GM12864 (cell line): ENCODE data around the gene UNC13D.

Experiments
- DNase-seq: peaks from one replicate; pipeline ENCODE4 v3.0.0-alpha.2; 2011; ENCODE audit warnings: low read depth
- H3K4me3 ChIP-seq: 2 replicates; pipeline ENCODE4 v1.5.1; 2011; ENCODE audit warnings: mild to moderate bottlenecking, low read depth, low read length, control low read depth
- CTCF ChIP-seq: IDR thresholded peaks from 2 replicates; pipeline ENCODE4 v1.5.1; 2011; ENCODE audit warnings: low read depth, mild to moderate bottlenecking, moderate library complexity, low read length, control low read depth, inconsistent platforms; ENCODE audit errors: missing control alignments

The UNC13D gene

GRCh38 chr17:75795820-75796607 lies 48.2 kb downstream of the UNC13D start:
- TF ChIP-seq CTCF = no peak
- no peak for DNase-seq
- no peak overlapping the region for H3K4me3 ChIP-seq

GRCh38 chr17:75793460-75793859 lies 50.7 kb downstream of the UNC13D start:
- no peak for DNase-seq
- no peak overlapping the region for H3K4me3 ChIP-seq
- TF ChIP-seq CTCF = no peak

- no peak overlapping the region for H3K4me3 ChIP-seq
- TF ChIP-seq CTCF = no peak
- DNase-seq = no peak
These were observed 53.0 kb downstream of the UNC13D start for GRCh38 chr17:75791254-75791653.

GRCh38 chr17:75785016-75785890 lies 59.0 kb downstream of the UNC13D start:
- DNase-seq = no peak

GRCh38 chr17:75784473-75785015 lies 59.7 kb downstream of the UNC13D start, which contains the start of gene UNK:
Gene UNK, plus strand, starts transcription at chr17:75784806. Its CDS starts 75 bp downstream, at chr17:75784881.
- no peak for TF ChIP-seq CTCF
- peak within 1 kb of the TSS; percentile 78 for H3K4me3 ChIP-seq
- DNase-seq = peak; percentile 99

More at GRCh38 chr17:75785016-75785890, 59.0 kb downstream of the UNC13D start:
- H3K4me3 ChIP-seq = peak overlapping the region; percentile 78
- TF ChIP-seq CTCF = no peak

- no peak for TF ChIP-seq CTCF
- peak overlapping the region; percentile 78 for H3K4me3 ChIP-seq
- no peak for DNase-seq
These were observed 60.3 kb downstream of the UNC13D start for GRCh38 chr17:75783803-75784472.
